Calu3 (cell line): ENCODE data around the gene NDFIP2. TPM values are rescaled to one million over a fixed set of nuclear protein-coding genes. Genes with fewer than 3 reads are reported as not detected.

ENCODE experiments used
- BruUV-seq: library from RNA; stranded (reverse); fragments of 400-500 nt; replicated peaks from 2 replicates; lab custom pipeline; 2021; lab: Mats Ljungman, UMichigan
- CTCF ChIA-PET: fragments of 300-600 bp; sonication (Branson Sonifier 250); formaldehyde crosslinking; loops from one replicate; lab custom pipeline; 2022; ENCODE audit warnings: antibody characterized with exemption; lab: Charles Lee
- DNase-seq: peaks from one replicate; pipeline ENCODE4 v3.0.0; 2022
- H3K27ac Mint-ChIP-seq: one replicate; pipeline ENCODE4 v1.8.0; 2022; ENCODE audit warnings: mixed read lengths; ENCODE audit not compliant: unreplicated experiment
- H3K27me3 Mint-ChIP-seq: one replicate; pipeline ENCODE4 v1.8.0; 2022; ENCODE audit warnings: mixed read lengths; ENCODE audit not compliant: unreplicated experiment
- H3K36me3 Mint-ChIP-seq: one replicate; pipeline ENCODE4 v1.8.0; 2022; ENCODE audit warnings: mild to moderate bottlenecking, moderate library complexity, mixed read lengths; ENCODE audit not compliant: insufficient read depth, unreplicated experiment
- H3K4me1 Mint-ChIP-seq: one replicate; pipeline ENCODE4 v1.8.0; 2022; ENCODE audit warnings: mild to moderate bottlenecking, low read depth, mixed read lengths; ENCODE audit not compliant: unreplicated experiment
- H3K4me3 Mint-ChIP-seq: one replicate; pipeline ENCODE4 v1.8.0; 2022; ENCODE audit warnings: mild to moderate bottlenecking, low read depth, moderate library complexity, mixed read lengths; ENCODE audit not compliant: unreplicated experiment
- H3K9me3 Mint-ChIP-seq: one replicate; pipeline ENCODE4 v1.8.0; 2022; ENCODE audit warnings: low read depth, mixed read lengths; ENCODE audit not compliant: unreplicated experiment
- CTCF ChIP-seq: fragments of 200-600 bp; IDR thresholded peaks from one replicate; pipeline ENCODE4 v1.8.0; 2022; ENCODE audit warnings: antibody characterized with exemption; ENCODE audit not compliant: unreplicated experiment
- intact Hi-C: fragments of 100-400 bp; cut with micrococcal nuclease; formaldehyde crosslinking; loops from one replicate; pipeline ENCODE4 v1.10.0; 2022; ENCODE audit not compliant: unreplicated experiment
- total RNA-seq: library from RNA; stranded (reverse); gene quantifications from 2 replicates; pipeline ENCODE4 v1.2.3, GENCODE V29; 2022

The NDFIP2 gene
- total RNA-seq, 1 experiment from 2014 or later = 26.7 TPM

DNA sequence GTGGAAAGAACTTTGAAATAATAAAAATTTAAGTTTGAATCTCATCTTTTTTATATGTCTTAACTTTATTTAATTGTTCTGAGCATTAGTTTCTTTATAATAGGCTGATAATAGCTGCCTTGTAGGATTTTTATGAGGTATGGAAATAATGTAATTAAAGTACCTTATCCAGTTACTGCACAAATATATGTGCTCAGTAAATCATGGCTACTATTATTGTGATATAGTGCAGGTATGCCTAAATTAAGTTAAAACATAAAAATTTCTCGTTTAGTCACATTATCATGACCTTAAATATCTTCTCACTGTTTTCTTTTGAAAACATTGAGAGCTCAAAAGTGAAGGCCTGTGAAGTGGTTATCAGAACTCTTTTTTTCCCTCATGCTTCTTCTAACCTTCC, 62.9 kb downstream of the NDFIP2 start:
- Mint-ChIP-seq H3K4me1 (no peaks in the 10 kb centered on the region), H3K27me3 (no peaks in the 10 kb centered on the region), H3K27ac (no peak overlapping the region), H3K4me3 (no peak overlapping the region), H3K36me3 (no peaks in the 10 kb centered on the region), H3K9me3 (no peaks in the 10 kb centered on the region)
- CTCF ChIA-PET = interaction anchor here (0.9 kb wide), 1 partner anchor 120 kb away, joined by 4 read pairs; no protein-coding TSS in a partner anchor
- no peak for TF ChIP-seq CTCF
- no TSS peak for BruUV-seq
- DNase-seq = no peak
- intact Hi-C loops = no loop called here

DNA sequence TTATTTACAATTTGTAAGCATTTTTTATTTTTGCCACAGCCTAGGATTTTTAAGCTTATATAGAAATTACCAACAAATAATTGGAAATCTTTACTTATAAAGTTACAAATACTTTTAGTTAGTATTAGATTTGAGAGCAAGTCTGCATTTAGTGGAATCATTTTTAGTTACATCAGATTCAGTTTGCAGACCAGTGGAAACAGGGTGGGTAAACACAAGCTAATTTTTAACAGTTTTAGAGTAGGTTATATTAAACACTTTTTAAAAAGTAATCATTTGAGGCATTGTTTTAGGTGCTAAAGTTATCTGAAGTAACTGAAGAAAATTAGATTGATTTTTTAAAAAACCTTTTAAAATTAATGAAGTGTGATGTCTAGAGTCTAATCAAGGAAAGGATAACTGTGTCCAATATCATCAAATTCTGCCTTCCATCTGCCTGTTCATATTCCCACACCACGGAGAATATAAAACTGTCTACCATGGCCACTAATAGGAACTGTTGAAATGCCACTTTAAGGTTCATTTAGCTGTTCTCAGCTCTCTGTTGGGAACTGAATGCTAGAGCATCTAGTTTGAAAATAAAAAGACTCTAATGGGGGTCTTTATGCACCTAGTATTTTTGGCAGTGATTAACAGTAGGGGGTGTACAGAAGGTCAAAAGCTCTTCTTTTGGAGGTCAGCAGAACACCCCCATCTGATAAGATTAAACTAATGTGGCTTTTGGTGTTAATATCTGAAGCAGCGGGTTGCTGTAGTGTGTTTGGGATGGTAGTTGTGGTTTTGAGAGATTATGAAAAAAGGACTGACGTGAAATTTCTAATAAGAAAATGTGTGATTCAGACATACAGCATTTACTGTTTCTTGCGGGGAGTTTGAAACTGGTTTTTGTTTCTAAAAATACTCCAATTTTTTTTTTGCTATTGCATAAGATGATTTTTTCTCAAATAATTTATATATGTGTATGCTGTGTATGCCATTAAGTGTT, 66.5 kb downstream of the NDFIP2 start:
- CTCF ChIA-PET = no interaction called here
- H3K27me3 Mint-ChIP-seq = no peaks in the 10 kb centered on the region
- H3K9me3 Mint-ChIP-seq = no peaks in the 10 kb centered on the region
- H3K27ac Mint-ChIP-seq = no peak overlapping the region
- no peak overlapping the region for H3K4me3 Mint-ChIP-seq
- no peaks in the 10 kb centered on the region for H3K36me3 Mint-ChIP-seq
- H3K4me1 Mint-ChIP-seq = no peaks in the 10 kb centered on the region
- BruUV-seq = no TSS peak
- no peak for DNase-seq
- no peak for TF ChIP-seq CTCF
- intact Hi-C loops = no loop called here

GRCh38 chr13:79548902-79549301, 67.9 kb downstream of the NDFIP2 start:
- H3K9me3 Mint-ChIP-seq = no peaks in the 10 kb centered on the region
- H3K27ac Mint-ChIP-seq = no peak overlapping the region
- CTCF ChIA-PET = no interaction called here
- no TSS peak for BruUV-seq
- no peaks in the 10 kb centered on the region for H3K27me3 Mint-ChIP-seq
- intact Hi-C loops = no loop called here
- H3K4me3 Mint-ChIP-seq = no peak overlapping the region
- no peaks in the 10 kb centered on the region for H3K4me1 Mint-ChIP-seq
- no peak for TF ChIP-seq CTCF
- DNase-seq = no peak
- no peaks in the 10 kb centered on the region for H3K36me3 Mint-ChIP-seq

DNA sequence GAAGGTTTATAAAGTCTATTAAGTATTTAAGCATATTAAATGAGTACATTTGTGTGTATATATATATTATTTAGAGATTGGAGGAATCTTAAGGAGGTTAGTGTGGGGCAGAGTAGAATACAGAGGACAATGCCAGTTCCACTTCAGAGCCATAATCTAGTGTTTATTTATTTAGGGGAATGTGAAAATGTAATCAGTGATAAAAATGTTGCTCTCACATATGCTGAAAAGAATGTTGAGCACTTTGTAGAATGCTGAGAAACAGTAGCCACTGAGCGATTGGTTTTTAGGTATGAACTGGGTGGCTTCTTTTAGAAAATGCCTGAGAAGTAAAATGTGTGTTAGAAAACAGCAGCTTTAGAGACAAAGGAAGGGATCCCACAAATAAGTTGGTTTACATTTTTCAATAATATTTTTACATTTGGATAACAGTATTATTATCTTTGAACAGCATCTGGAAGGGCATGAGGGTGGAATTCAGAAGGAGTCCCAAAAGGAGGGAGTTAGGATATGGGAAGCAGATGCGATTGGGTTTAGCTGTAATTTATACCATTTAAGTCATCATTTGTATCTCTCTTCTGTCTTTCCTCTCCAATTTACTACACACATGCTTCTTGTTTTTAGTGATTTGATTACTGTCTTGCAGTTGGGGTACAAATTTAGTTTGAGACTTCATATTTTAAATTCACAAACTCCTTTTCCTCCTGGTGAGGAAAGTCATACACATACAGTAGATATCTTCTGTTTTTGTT, 68.6 kb downstream of the NDFIP2 start:
- no peak for TF ChIP-seq CTCF
- Mint-ChIP-seq H3K27ac (no peak overlapping the region), H3K4me3 (no peak overlapping the region), H3K27me3 (no peaks in the 10 kb centered on the region), H3K9me3 (no peaks in the 10 kb centered on the region), H3K4me1 (no peaks in the 10 kb centered on the region), H3K36me3 (no peaks in the 10 kb centered on the region)
- CTCF ChIA-PET = no interaction called here
- BruUV-seq = no TSS peak
- intact Hi-C loops = no loop called here
- DNase-seq = no peak
